NT2/D1 (cell line): Measurements from ENCODE around the gene EPHA4.

ENCODE experiments used
- SUZ12 ChIP-seq: IDR thresholded peaks from 2 replicates; pipeline ENCODE4 v1.6.1; 2011; ENCODE audit not compliant: insufficient read length, insufficient read depth; ENCODE audit errors: extremely low read depth
- YY1 ChIP-seq: IDR thresholded peaks from 2 replicates; pipeline ENCODE4 v1.6.1; 2011; ENCODE audit not compliant: insufficient read length, insufficient read depth
- ZNF274 ChIP-seq: IDR thresholded peaks from 2 replicates; pipeline ENCODE4 v1.6.1; 2011; ENCODE audit warnings: mild to moderate bottlenecking, low read depth, low read length

GRCh38 chr2:221458578-221458977 is 113.5 kb downstream of the EPHA4 start:
- TF ChIP-seq SUZ12 (no peak), YY1 (no peak), ZNF274 (no peak)
